Panc1 (cell line): ENCODE results near the gene HNRNPH2.

Source experiments
- POLR2AphosphoS5 ChIP-seq: IDR thresholded peaks from 2 replicates; pipeline ENCODE4 v1.6.1; 2012; ENCODE audit warnings: mild to moderate bottlenecking, low read depth, low read length, moderate library complexity
- SIN3A ChIP-seq: IDR thresholded peaks from 2 replicates; pipeline ENCODE4 v1.6.1; 2012; ENCODE audit warnings: low read depth, mild to moderate bottlenecking, low read length, moderate library complexity, borderline replicate concordance; ENCODE audit not compliant: insufficient read depth
- TCF7L2 ChIP-seq: IDR thresholded peaks from 2 replicates; pipeline ENCODE4 v1.6.1; 2011; ENCODE audit warnings: mild to moderate bottlenecking, low read depth, low read length, inconsistent platforms
- TF ChIP-seq, protein P1 (sequence below): fragments of 450-650 bp; IDR thresholded peaks from 2 replicates; pipeline ENCODE4 v1.5.1; 2017; ENCODE audit warnings: mild to moderate bottlenecking

DNA sequence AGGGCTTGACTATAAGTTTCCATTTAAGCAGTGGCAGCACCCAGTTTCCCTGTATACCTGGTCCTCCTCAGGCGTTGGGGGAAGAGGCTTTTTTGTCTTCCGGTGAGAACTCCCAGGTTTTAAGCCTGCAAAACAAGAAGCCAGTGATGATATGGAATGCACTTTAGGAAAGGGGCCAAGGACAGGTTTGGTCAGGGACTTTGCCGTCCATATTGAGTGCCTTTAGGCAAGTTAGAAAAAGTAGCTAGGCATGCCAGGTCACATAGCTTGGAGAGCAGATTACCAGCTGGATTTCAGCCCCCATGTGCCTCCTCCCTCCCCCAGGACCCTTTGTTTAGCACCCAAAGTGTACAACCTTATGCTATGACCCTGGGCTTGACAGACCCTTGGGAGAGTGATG lies 45.9 kb upstream of the HNRNPH2 start:
- TF ChIP-seq, protein P1, sequence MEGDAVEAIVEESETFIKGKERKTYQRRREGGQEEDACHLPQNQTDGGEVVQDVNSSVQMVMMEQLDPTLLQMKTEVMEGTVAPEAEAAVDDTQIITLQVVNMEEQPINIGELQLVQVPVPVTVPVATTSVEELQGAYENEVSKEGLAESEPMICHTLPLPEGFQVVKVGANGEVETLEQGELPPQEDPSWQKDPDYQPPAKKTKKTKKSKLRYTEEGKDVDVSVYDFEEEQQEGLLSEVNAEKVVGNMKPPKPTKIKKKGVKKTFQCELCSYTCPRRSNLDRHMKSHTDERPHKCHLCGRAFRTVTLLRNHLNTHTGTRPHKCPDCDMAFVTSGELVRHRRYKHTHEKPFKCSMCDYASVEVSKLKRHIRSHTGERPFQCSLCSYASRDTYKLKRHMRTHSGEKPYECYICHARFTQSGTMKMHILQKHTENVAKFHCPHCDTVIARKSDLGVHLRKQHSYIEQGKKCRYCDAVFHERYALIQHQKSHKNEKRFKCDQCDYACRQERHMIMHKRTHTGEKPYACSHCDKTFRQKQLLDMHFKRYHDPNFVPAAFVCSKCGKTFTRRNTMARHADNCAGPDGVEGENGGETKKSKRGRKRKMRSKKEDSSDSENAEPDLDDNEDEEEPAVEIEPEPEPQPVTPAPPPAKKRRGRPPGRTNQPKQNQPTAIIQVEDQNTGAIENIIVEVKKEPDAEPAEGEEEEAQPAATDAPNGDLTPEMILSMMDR = no peak
- TF ChIP-seq POLR2AphosphoS5 = no peak
- TF ChIP-seq TCF7L2 = no peak
- TF ChIP-seq SIN3A = no peak
